ENCODE results near the gene GDF10.

GRCh38 chr10:47347303-47347675 lies 47.3 kb downstream of the GDF10 start:
- TF ChIP-seq EZH2phosphoT487 (IDR thresholded peaks at IDR 0.05; ENCODE audit: low read length) = no peak
- no peak for TF ChIP-seq EZH2 (optimal IDR thresholded peaks at IDR 0.05; ENCODE audit: low read depth, low read length)
- TF ChIP-seq, protein P1, sequence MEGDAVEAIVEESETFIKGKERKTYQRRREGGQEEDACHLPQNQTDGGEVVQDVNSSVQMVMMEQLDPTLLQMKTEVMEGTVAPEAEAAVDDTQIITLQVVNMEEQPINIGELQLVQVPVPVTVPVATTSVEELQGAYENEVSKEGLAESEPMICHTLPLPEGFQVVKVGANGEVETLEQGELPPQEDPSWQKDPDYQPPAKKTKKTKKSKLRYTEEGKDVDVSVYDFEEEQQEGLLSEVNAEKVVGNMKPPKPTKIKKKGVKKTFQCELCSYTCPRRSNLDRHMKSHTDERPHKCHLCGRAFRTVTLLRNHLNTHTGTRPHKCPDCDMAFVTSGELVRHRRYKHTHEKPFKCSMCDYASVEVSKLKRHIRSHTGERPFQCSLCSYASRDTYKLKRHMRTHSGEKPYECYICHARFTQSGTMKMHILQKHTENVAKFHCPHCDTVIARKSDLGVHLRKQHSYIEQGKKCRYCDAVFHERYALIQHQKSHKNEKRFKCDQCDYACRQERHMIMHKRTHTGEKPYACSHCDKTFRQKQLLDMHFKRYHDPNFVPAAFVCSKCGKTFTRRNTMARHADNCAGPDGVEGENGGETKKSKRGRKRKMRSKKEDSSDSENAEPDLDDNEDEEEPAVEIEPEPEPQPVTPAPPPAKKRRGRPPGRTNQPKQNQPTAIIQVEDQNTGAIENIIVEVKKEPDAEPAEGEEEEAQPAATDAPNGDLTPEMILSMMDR (IDR thresholded peaks at IDR 0.05; ENCODE audit: low read length) = no peak
